Activated CD8-positive, alpha-beta memory T cell treated with anti-CD3 and anti-CD28 coated beads, Interleukin-2, amount 50 U/mL, for 1 hour (primary cell): ENCODE data around the gene DNAJA2.
"Not testable (repeated sequence)": the region's sequence is repeated elsewhere in the genome, so short reads cannot be mapped to it uniquely, and the experiment has no call there.

Experiments
- DNase-seq: peaks from one replicate; pipeline ENCODE4 v3.0.0-alpha.2; 2020; ENCODE audit errors: extremely low read depth

DNAJA2 gene

GRCh38 chr16:46975165-46975564 is 1.7 kb upstream of the DNAJA2 start:
- DNase-seq: no peak

- DNase-seq: no peak
Observed at GRCh38 chr16:46974352-46974751, 878 bp upstream of the DNAJA2 start.

GRCh38 chr16:46973996-46974324 is 486 bp upstream of the DNAJA2 start:
- DNase-seq: no peak

- no peak for DNase-seq
Observed at GRCh38 chr16:46972429-46973206, 856 bp downstream of the DNAJA2 start.

- DNase-seq: no peak
Observed at GRCh38 chr16:46971271-46971670, 2.2 kb downstream of the DNAJA2 start.

GRCh38 chr16:46970089-46970488 is 3.4 kb downstream of the DNAJA2 start:
- no peak for DNase-seq

- no peak for DNase-seq
Observed at GRCh38 chr16:46968063-46968435, 5.4 kb downstream of the DNAJA2 start.

- DNase-seq: no peak
Observed at GRCh38 chr16:46962629-46963028, 10.8 kb downstream of the DNAJA2 start.

GRCh38 chr16:46961373-46962353 is 11.8 kb downstream of the DNAJA2 start:
- no peak for DNase-seq

GRCh38 chr16:46954562-46954961 is 18.9 kb downstream of the DNAJA2 start:
- no peak for DNase-seq

- DNase-seq: no peak
Observed at GRCh38 chr16:46950009-46950408, 23.5 kb downstream of the DNAJA2 start.

GRCh38 chr16:46949241-46949892 is 24.1 kb downstream of the DNAJA2 start:
- DNase-seq: no peak

- DNase-seq: no peak
Observed at GRCh38 chr16:46948548-46949166, 24.8 kb downstream of the DNAJA2 start.

GRCh38 chr16:46947900-46948547 is 25.4 kb downstream of the DNAJA2 start:
- DNase-seq: no peak

GRCh38 chr16:46944713-46945112 is 28.8 kb downstream of the DNAJA2 start:
- not testable (repeated sequence) for DNase-seq

- no peak for DNase-seq
Observed at GRCh38 chr16:46937536-46937935, 35.9 kb downstream of the DNAJA2 start.

GRCh38 chr16:46932802-46933201 is 40.7 kb downstream of the DNAJA2 start:
- DNase-seq: no peak

- no peak for DNase-seq
Observed at GRCh38 chr16:46930861-46931260, 42.6 kb downstream of the DNAJA2 start.

- DNase-seq: no peak
Observed at GRCh38 chr16:46929378-46930332, 43.8 kb downstream of the DNAJA2 start.

- DNase-seq: no peak
Observed at GRCh38 chr16:46928811-46929210, 44.7 kb downstream of the DNAJA2 start.
